PC-9 (cell line): ENCODE data around the gene PLA2G2C.

Experiments
- EZH2 ChIP-seq: fragments of 200-600 bp; sonication (generic); IDR thresholded peaks from 2 replicates; pipeline ENCODE4 v1.8.0; 2017; ENCODE audit warnings: antibody characterized with exemption, low read depth
- TF ChIP-seq, protein P1 (sequence below): fragments of 200-600 bp; sonication (generic); conservative IDR thresholded peaks from 2 replicates; pipeline ENCODE4 v1.6.1; 2017; ENCODE audit warnings: mixed run types, antibody characterized with exemption, mild to moderate bottlenecking, moderate library complexity

DNA sequence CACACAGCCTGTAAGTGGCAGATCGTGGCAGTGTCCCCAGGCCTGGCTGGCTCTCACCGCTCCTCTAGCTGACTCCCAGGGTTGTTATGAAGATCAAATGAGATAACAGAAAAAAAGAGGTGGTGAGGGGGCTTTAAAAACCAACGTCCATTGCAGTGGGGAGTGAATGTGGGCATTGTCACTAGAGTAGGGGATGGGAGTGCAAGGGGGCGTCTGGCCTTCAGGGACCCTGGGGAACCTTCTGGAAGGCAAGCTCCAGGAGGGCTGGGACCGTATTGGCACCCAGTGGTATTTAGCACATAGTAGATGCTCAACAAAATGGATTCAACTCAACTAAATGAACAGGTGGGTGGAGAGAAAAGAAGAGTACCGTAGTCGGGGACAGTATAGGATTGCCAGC is 70.4 kb downstream of the PLA2G2C start:
- TF ChIP-seq, protein P1, sequence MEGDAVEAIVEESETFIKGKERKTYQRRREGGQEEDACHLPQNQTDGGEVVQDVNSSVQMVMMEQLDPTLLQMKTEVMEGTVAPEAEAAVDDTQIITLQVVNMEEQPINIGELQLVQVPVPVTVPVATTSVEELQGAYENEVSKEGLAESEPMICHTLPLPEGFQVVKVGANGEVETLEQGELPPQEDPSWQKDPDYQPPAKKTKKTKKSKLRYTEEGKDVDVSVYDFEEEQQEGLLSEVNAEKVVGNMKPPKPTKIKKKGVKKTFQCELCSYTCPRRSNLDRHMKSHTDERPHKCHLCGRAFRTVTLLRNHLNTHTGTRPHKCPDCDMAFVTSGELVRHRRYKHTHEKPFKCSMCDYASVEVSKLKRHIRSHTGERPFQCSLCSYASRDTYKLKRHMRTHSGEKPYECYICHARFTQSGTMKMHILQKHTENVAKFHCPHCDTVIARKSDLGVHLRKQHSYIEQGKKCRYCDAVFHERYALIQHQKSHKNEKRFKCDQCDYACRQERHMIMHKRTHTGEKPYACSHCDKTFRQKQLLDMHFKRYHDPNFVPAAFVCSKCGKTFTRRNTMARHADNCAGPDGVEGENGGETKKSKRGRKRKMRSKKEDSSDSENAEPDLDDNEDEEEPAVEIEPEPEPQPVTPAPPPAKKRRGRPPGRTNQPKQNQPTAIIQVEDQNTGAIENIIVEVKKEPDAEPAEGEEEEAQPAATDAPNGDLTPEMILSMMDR = no peak
- TF ChIP-seq EZH2 = no peak
